GM18502 (cell line): ENCODE data around the gene XPO5.

Experiments
- ATAC-seq: cut with Tn5 transposase; IDR thresholded peaks from one replicate; pipeline ENCODE4 v1.9.1; 2021; ENCODE audit warnings: mild to moderate bottlenecking; ENCODE audit not compliant: unreplicated experiment, poor library complexity

Gene XPO5

GRCh38 chr6:43521836-43522235 is 54.0 kb downstream of the XPO5 start:
- no peak for ATAC-seq

- no peak for ATAC-seq
Observed at GRCh38 chr6:43520097-43520496, 55.7 kb downstream of the XPO5 start.

DNA sequence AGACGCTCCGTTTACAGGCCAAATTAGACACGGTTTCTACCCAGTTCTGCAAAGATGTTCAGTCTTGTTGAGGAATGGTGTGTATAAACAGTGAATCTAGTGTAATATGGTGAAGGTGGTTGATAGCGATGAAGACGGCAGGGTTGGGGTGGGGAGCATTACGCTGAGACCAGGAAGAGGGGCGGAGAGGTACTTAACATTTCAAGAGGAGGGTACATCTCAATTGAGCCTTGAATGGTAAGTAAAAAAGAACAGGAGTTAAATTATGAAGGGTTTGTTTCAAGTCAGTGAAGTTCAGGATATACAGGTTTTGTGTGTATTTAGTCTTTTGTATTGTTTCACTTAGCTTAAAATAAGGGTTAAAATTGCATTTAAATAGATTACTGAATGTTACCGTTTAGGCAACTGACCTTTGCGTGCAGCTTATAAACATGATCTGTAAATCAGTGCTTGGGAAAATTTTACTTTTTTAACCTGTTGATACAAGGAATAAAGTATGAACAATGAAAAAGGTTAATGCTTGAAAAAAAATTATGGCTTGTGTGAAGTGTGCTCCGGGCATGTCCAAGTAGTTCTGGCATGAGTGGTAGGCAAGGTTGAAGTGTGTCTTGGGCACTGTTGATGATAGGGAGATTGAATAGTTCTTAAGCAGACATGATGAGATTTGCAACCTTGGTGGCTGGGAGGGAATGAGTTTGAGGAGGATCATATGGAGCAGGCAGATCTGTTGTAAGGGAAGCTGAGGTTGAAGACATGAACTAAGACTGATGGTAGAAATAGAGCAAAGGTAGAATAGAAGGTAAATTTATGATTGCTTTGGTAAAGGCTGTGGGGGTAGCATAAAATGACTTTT is 58.1 kb downstream of the XPO5 start:
- ATAC-seq: no peak

GRCh38 chr6:43516697-43517504 is 58.9 kb downstream of the XPO5 start, which contains the start of the genes POLR1C and YIPF3:
POLR1C (plus strand) TSS chr6:43517089; CDS start chr6:43517110, 21 bp downstream.
YIPF3 (minus strand) TSS chr6:43516926; CDS start chr6:43516807, 119 bp downstream.
- ATAC-seq: peak; percentile 87

GRCh38 chr6:43516367-43516696 is 59.5 kb downstream of the XPO5 start:
- ATAC-seq: no peak

- no peak for ATAC-seq
Observed at GRCh38 chr6:43515808-43516207, 60.0 kb downstream of the XPO5 start.

DNA sequence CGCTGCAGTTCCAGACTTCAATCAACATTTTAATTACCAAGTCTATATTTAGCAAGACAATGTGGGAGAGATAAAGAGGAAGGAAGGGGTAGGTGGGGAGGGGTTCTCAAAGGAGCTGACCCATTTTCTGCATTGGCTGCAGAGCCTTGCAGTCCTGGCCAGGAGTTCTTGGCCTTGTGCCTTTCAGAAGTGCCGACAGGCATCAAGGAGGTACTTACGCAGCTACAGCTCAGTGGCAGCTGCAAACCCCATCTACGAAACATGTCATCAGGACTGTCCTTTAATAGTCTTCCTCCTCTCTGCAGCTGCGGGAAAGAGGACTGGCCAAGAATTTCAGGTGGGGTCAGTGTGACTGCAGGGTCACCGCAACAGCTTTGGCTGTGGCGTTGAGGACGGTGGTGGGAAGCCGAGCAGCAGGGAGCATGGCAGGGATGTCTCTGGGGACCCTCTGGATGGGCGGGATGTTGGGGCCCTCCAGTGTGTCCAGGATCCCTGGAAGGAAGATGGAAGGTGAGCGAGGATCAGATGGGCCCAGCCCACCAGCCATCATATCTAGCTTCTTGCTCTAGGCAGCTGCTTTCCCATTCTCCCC is 63.9 kb downstream of the XPO5 start:
- ATAC-seq: no peak

GRCh38 chr6:43510827-43511163 is 65.0 kb downstream of the XPO5 start:
- no peak for ATAC-seq

GRCh38 chr6:43509984-43510826 is 65.6 kb downstream of the XPO5 start, which contains the start of gene LRRC73:
LRRC73 (minus strand) TSS chr6:43510346; CDS start chr6:43509785, 561 bp downstream.
- peak; percentile 58 for ATAC-seq

- ATAC-seq: peak; percentile 5
Observed at GRCh38 chr6:43509142-43509983, 66.5 kb downstream of the XPO5 start.

DNA sequence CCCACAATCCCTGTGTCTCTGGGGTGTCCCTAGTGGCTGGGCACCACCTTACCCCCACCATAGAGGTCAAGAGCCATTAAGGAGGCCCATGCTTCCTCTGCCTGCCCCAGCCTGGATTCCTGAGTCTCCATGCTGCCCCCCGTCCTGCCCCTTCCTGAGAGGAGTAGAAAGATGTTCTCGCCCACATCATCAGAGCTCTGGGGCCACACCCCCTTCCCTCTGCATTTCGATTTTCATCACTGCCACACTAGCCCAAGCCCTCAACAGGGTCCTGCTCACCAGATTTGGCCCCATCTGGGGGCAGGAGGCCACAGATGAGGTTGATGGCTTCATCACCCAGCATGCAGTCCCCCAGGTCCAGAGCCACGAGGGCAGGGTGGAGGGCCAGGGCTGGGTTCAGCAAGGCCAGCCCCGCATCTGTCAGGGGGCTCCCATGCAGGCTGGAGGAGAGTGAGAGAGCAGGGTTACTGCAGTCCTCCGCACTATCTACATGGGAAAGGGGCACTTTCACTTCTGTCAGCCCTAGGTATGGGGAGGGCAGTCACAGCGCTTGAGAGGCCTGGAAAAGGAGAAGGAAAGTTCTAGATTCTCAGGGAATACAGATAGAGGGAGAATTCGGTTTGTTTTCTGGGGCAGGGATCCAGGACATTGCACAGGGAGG is 67.2 kb downstream of the XPO5 start:
- no peak for ATAC-seq

- peak; percentile 51 for ATAC-seq
Observed at GRCh38 chr6:43506667-43507471, 69.0 kb downstream of the XPO5 start.

- no peak for ATAC-seq
Observed at GRCh38 chr6:43506171-43506570, 69.7 kb downstream of the XPO5 start.

GRCh38 chr6:43505718-43506117 is 70.1 kb downstream of the XPO5 start:
- ATAC-seq: no peak

GRCh38 chr6:43504756-43505593 is 70.9 kb downstream of the XPO5 start:
- ATAC-seq: no peak

DNA sequence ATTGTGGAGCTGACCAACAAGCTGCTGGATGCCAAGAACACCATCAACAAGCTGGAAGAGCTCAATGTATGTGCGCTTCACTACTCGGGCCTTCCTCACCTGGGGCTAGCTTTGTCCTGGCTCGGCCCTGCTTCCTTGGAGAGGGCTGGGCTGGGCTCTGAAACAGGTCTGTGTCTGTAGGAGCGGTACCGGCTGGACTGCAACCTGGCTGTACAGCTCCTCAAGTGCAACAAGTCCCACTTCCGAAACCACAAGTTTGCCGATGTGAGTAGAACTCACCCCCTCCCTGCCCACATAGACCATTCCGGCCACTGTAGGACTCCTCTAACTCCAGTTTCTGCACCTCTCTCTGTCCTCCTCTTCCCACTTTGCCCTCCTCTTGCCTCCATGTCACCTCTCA is 72.4 kb downstream of the XPO5 start:
- no peak for ATAC-seq

- ATAC-seq: no peak
Observed at GRCh38 chr6:43502666-43503065, 73.2 kb downstream of the XPO5 start.
